Neuronal stem cell (in vitro differentiated cells): ENCODE data around the gene MYCBPAP. TPM values are rescaled to one million over a fixed set of nuclear protein-coding genes. Genes with fewer than 3 reads are reported as not detected.

Experiments used
- DNase-seq: peaks from one replicate; pipeline ENCODE4 v3.0.0-alpha.2; 2013; ENCODE audit warnings: low spot score
- H2AFZ ChIP-seq: one replicate; pipeline ENCODE4 v1.6.1; 2013; ENCODE audit warnings: mild to moderate bottlenecking, low read length, inconsistent platforms
- H2AK5ac ChIP-seq: 2 replicates; pipeline ENCODE4 v1.6.1; 2013; ENCODE audit warnings: low read depth, mild to moderate bottlenecking, inconsistent platforms, low read length, moderate library complexity, mixed read lengths
- H2BK120ac ChIP-seq: 2 replicates; pipeline ENCODE4 v1.6.1; 2013; ENCODE audit warnings: low read depth, mild to moderate bottlenecking, inconsistent platforms, low read length, moderate library complexity, mixed read lengths
- H2BK12ac ChIP-seq: one replicate; pipeline ENCODE4 v1.6.1; 2013; ENCODE audit warnings: low read length, inconsistent platforms
- H2BK15ac ChIP-seq: 2 replicates; pipeline ENCODE4 v1.6.1; 2013; ENCODE audit warnings: mild to moderate bottlenecking, low read length, inconsistent platforms, mixed read lengths
- H2BK5ac ChIP-seq: one replicate; pipeline ENCODE4 v1.6.1; 2013; ENCODE audit warnings: inconsistent platforms, mild to moderate bottlenecking, low read length, moderate library complexity
- H3K14ac ChIP-seq: one replicate; pipeline ENCODE4 v1.6.1; 2013; ENCODE audit warnings: low read length, inconsistent platforms
- H3K18ac ChIP-seq: 2 replicates; pipeline ENCODE4 v1.6.1; 2013; ENCODE audit warnings: low read length, inconsistent platforms
- H3K23ac ChIP-seq: 2 replicates; pipeline ENCODE4 v1.6.1; 2013; ENCODE audit warnings: low read depth, mild to moderate bottlenecking, mixed read lengths, low read length, inconsistent platforms; ENCODE audit not compliant: poor library complexity
- H3K27ac ChIP-seq: replicated peaks from 3 replicates; pipeline ENCODE4 v1.5.1; 2013; ENCODE audit warnings: low read length, inconsistent platforms
- H3K27me3 ChIP-seq, 3 experiments: 2 replicates each; pipeline ENCODE4 v1.6.1; 2013; ENCODE audit warnings: low read length in 3 of 3, mild to moderate bottlenecking in 2 of 3, inconsistent platforms in 1 of 3, low read depth in 1 of 3, mixed read lengths in 1 of 3, moderate library complexity in 1 of 3; ENCODE audit not compliant: control insufficient read depth in 3 of 3, insufficient read depth in 3 of 3
- H3K36me3 ChIP-seq, 2 donors: replicated peaks in 1 of 2; 2 replicates each; pipeline ENCODE4 v1.6.1; 2013; ENCODE audit warnings: low read length in 2 of 2; ENCODE audit not compliant: control insufficient read depth in 2 of 2, insufficient read depth in 2 of 2
- H3K4ac ChIP-seq: 2 replicates; pipeline ENCODE4 v1.6.1; 2013; ENCODE audit warnings: inconsistent platforms, mild to moderate bottlenecking, low read length, moderate library complexity
- H3K4me1 ChIP-seq, 2 donors: 1 replicate in 1 of 2; 2 replicates in 1 of 2; pipeline ENCODE4 v1.6.1; 2013; ENCODE audit warnings: low read length in 2 of 2, low read depth in 1 of 2; ENCODE audit not compliant: control insufficient read depth in 2 of 2, insufficient read depth in 1 of 2
- H3K4me2 ChIP-seq: one replicate; pipeline ENCODE4 v1.6.1; 2013; ENCODE audit warnings: mild to moderate bottlenecking, low read length, inconsistent platforms; ENCODE audit not compliant: insufficient read depth, poor library complexity, severe bottlenecking
- H3K4me3 ChIP-seq, 2 donors: 2 replicates each; pipeline ENCODE4 v1.5.1; 2013; ENCODE audit warnings: low read length in 2 of 2, mild to moderate bottlenecking in 2 of 2, inconsistent platforms in 1 of 2, moderate library complexity in 1 of 2
- H3K79me1 ChIP-seq: one replicate; pipeline ENCODE4 v1.6.1; 2013; ENCODE audit warnings: low read depth, mild to moderate bottlenecking, inconsistent platforms, low read length, moderate library complexity
- H3K9ac ChIP-seq: one replicate; pipeline ENCODE4 v1.6.1; 2013; ENCODE audit warnings: mild to moderate bottlenecking, low read depth, low read length, inconsistent platforms; ENCODE audit not compliant: poor library complexity
- H3K9me3 ChIP-seq, 2 donors: replicated peaks in 1 of 2; 2 replicates each; pipeline versions ENCODE3 to v1.6.1; 2013; ENCODE audit warnings: low read length in 2 of 2, mild to moderate bottlenecking in 2 of 2, inconsistent platforms in 1 of 2, low read depth in 1 of 2, mixed read lengths in 1 of 2, moderate library complexity in 1 of 2; ENCODE audit not compliant: control insufficient read depth in 2 of 2, insufficient read depth in 1 of 2
- H4K8ac ChIP-seq: one replicate; pipeline ENCODE4 v1.6.1; 2013; ENCODE audit warnings: low read depth, mild to moderate bottlenecking, inconsistent platforms, low read length, moderate library complexity
- H4K91ac ChIP-seq: one replicate; pipeline ENCODE4 v1.6.1; 2013; ENCODE audit warnings: low read length, low read depth, mild to moderate bottlenecking, inconsistent platforms; ENCODE audit not compliant: poor library complexity
- WGBS, 2 donors: extraction: QIAGEN DNeasy Blood & Tissue Kit; methylation state at CpG; one replicate each; pipeline ENCODE4 v1.1.7; 2013; ENCODE audit warnings: missing lambda C conversion rate in 2 of 2, mixed read lengths in 1 of 2; ENCODE audit not compliant: insufficient read length in 2 of 2, insufficient replicate concordance in 1 of 2; ENCODE audit errors: extremely low coverage in 2 of 2; 5-methylcytosine and 5-hydroxymethylcytosine counted together
- polyA plus RNA-seq, 2 experiments: library from polyadenylated mRNA; stranded (reverse); fragments of 200-250 nt; gene quantifications; one replicate each; pipeline ENCODE4 v1.2.3, GENCODE V29; 2013

The MYCBPAP gene
- polyA plus RNA-seq (2013, experiment 1 of 2): 1.8 TPM
- 2.2 TPM for polyA plus RNA-seq (2013, experiment 2 of 2)

GRCh38 chr17:50507871-50508572 lies at the start of gene MYCBPAP:
TSS of gene MYCBPAP (plus strand) at chr17:50508439. CDS start at chr17:50508675, 236 bp downstream.
- WGBS, 2 donors: no CpG with 5 or more reads among the region's 66 CpGs
- Histone ChIP-seq H3K9ac (peak within 1 kb of the TSS; percentile 84), H2BK120ac (peak within 1 kb of the TSS; percentile 75), H3K23ac (peak within 1 kb of the TSS; percentile 59), H2AK5ac (peak within 1 kb of the TSS; percentile 51), H3K79me1 (no peaks in the 10 kb centered on the region), H3K4ac (no peak within 1 kb of the TSS), H3K27ac (peak within 1 kb of the TSS; percentile 54), H3K18ac (peak within 1 kb of the TSS; percentile 95), H3K14ac (peak within 1 kb of the TSS; percentile 87), H3K27me3 (peaks cover 0 to 34% (median 0%) of the 10 kb centered on the region in 3 experiments), H4K8ac (no peak within 1 kb of the TSS), H3K9me3 (no peaks in the 10 kb centered on the region), H3K36me3 (no peaks in the 10 kb centered on the region), H3K4me1 (peaks cover 13 to 23% of the 10 kb centered on the region in 2 donors), H2BK5ac (peak within 1 kb of the TSS; percentile 29), H3K4me2 (peak within 1 kb of the TSS; percentile 89), H2BK12ac (no peak within 1 kb of the TSS), H2AFZ (peak within 1 kb of the TSS; percentile 57), H4K91ac (no peak within 1 kb of the TSS), H3K4me3 (peak within 1 kb of the TSS in 1 of 2 donors; percentile 79), H2BK15ac (peak within 1 kb of the TSS; percentile 83)
- peak; percentile 83 for DNase-seq

GRCh38 chr17:50458701-50459676 lies 49.2 kb upstream of the MYCBPAP start:
- no peak overlapping the region for H4K8ac ChIP-seq
- H3K4me1 ChIP-seq: no peaks in the 10 kb centered on the region
- no peak for DNase-seq
- no peak overlapping the region for H3K4me2 ChIP-seq
- no peak overlapping the region for H2AK5ac ChIP-seq
- H2BK15ac ChIP-seq: no peak overlapping the region
- H3K4ac ChIP-seq: no peak overlapping the region
- no peak overlapping the region for H2BK5ac ChIP-seq
- H3K14ac ChIP-seq: no peak overlapping the region
- H3K9ac ChIP-seq: no peak overlapping the region
- H3K36me3 ChIP-seq: no peaks in the 10 kb centered on the region
- no peak overlapping the region for H2AFZ ChIP-seq
- H3K18ac ChIP-seq: no peak overlapping the region
- H3K4me3 ChIP-seq: no peak overlapping the region
- WGBS, 2 donors: no CpG with 5 or more reads among the region's 16 CpGs
- H4K91ac ChIP-seq: no peak overlapping the region
- no peak overlapping the region for H2BK120ac ChIP-seq
- H3K79me1 ChIP-seq: no peaks in the 10 kb centered on the region
- peaks cover 0 to 18% (median 0%) of the 10 kb centered on the region in 3 experiments for H3K27me3 ChIP-seq
- no peaks in the 10 kb centered on the region for H3K9me3 ChIP-seq
- H2BK12ac ChIP-seq: no peak overlapping the region
- no peak overlapping the region for H3K27ac ChIP-seq
- no peak overlapping the region for H3K23ac ChIP-seq

GRCh38 chr17:50459756-50460155 lies 48.5 kb upstream of the MYCBPAP start:
- Histone ChIP-seq H3K23ac (no peak overlapping the region), H4K8ac (no peak overlapping the region), H3K4ac (no peak overlapping the region), H4K91ac (no peak overlapping the region), H3K79me1 (no peaks in the 10 kb centered on the region), H3K4me3 (no peak overlapping the region), H3K18ac (no peak overlapping the region), H3K9ac (no peak overlapping the region), H2AFZ (no peak overlapping the region), H2BK5ac (no peak overlapping the region), H3K14ac (no peak overlapping the region), H2BK12ac (no peak overlapping the region), H3K27me3 (peaks cover 0 to 18% (median 0%) of the 10 kb centered on the region in 3 experiments), H2AK5ac (no peak overlapping the region), H3K4me2 (no peak overlapping the region), H3K36me3 (no peaks in the 10 kb centered on the region), H3K9me3 (no peaks in the 10 kb centered on the region), H3K27ac (no peak overlapping the region), H2BK120ac (no peak overlapping the region), H2BK15ac (no peak overlapping the region), H3K4me1 (no peaks in the 10 kb centered on the region)
- DNase-seq: no peak
- no CpG with 5 or more reads among the region's 4 CpGs for WGBS, 2 donors
